GM12891 (cell line): ENCODE measurements around the gene SCNN1G.
A peak's percentile ranks its signal among the peaks of the same experiment; 100 is the strongest.
"Not testable (repeated sequence)": the region's sequence is repeated elsewhere in the genome, so short reads cannot be mapped to it uniquely, and the experiment has no call there.

Source experiments
- DNase-seq: peaks from one replicate; pipeline ENCODE4 v3.0.0; 2011; ENCODE audit warnings: low spot score; ENCODE audit not compliant: insufficient read length
- FAIRE-seq: peaks from 2 replicates; lab custom pipeline; 2011; peaks lifted over from hg19 to GRCh38; lab: Jason Lieb, UNC
- PAX5 ChIP-seq: IDR thresholded peaks from 2 replicates; pipeline ENCODE4 v1.6.1; 2011; ENCODE audit warnings: low read length, moderate library complexity, mild to moderate bottlenecking; ENCODE audit not compliant: insufficient read depth, severe bottlenecking
- POLR2A ChIP-seq: IDR thresholded peaks from 2 replicates; pipeline ENCODE4 v1.6.1; 2011; ENCODE audit warnings: low read depth, low read length, control low read depth
- POLR2AphosphoS5 ChIP-seq: IDR thresholded peaks from 2 replicates; pipeline ENCODE4 v1.6.1; 2011; ENCODE audit warnings: low read depth, low read length, control low read depth
- POU2F2 ChIP-seq: IDR thresholded peaks from 2 replicates; pipeline ENCODE4 v1.6.1; 2011; ENCODE audit warnings: low read depth, mild to moderate bottlenecking, control low read depth, low read length, moderate library complexity
- SPI1 ChIP-seq: IDR thresholded peaks from 2 replicates; pipeline ENCODE4 v1.6.1; 2011; ENCODE audit warnings: low read depth, low read length, control low read depth
- TAF1 ChIP-seq: IDR thresholded peaks from 2 replicates; pipeline ENCODE4 v1.6.1; 2011; ENCODE audit warnings: low read depth, low read length, control low read depth

The SCNN1G gene

DNA sequence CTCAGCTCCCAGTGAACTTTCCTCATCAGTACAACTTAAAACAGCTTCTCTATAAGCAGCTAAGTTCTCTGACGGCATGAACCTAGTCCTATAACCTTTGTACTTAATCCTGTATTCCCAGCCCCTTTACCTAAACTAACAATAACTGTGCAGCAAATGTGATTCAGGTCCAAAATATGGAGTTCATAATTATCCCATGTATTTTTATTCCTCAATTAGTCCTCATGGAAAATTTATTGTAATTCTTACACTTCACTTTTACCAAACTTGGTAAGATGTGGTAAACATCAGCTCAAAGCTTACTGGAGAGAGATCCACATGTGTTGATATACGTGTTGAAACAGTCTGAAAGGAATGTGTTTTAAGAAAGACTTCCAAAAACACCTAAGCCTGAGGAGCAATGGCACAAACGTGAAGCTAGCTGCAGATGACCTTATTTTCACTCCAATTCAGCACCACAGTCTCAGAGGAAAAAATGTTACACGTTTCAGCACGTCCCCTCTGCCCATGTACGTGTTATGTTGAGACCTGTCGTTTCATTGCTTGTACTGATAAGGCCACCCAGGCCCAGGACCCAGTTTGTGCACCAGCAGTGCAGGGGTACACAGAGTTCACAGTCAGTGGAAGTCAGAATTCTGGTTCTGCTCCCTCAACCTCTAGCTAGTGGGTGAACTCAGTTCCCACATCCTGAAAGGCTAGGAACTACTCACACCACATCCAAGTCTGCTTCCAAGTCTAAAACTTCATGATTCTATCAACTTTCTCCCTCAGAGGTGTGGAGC is 40.4 kb upstream of the SCNN1G start:
- no peak for TF ChIP-seq SPI1
- TF ChIP-seq POLR2AphosphoS5 = no peak
- TF ChIP-seq POLR2A = no peak
- no peak for TF ChIP-seq TAF1
- TF ChIP-seq PAX5 = no peak
- TF ChIP-seq POU2F2 = no peak
- DNase-seq = no peak
- FAIRE-seq = no peak

DNA sequence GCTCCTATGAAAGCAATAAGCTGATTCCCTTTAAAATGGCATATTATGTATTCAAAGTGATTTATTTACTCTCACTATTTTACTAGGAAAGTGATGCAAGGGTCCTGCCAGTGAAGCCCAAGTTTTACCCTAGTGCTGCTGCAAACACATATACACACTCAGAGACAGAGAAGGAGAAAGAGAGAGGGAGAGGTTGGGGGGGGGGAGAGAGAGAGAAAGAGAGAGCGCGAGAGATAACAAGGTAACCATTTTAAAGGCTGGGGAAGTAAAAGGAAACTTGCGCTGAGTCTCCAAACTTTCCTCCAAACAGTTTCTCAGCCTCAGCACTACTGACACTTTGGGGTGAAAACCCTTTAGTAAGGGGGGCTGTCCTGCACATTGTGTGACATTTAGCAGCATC is 39.2 kb upstream of the SCNN1G start:
- no peak for TF ChIP-seq POLR2A
- TF ChIP-seq POU2F2 = no peak
- no peak for TF ChIP-seq PAX5
- TF ChIP-seq TAF1 = no peak
- no peak for TF ChIP-seq POLR2AphosphoS5
- no peak for TF ChIP-seq SPI1
- FAIRE-seq = no peak
- DNase-seq = no peak

DNA sequence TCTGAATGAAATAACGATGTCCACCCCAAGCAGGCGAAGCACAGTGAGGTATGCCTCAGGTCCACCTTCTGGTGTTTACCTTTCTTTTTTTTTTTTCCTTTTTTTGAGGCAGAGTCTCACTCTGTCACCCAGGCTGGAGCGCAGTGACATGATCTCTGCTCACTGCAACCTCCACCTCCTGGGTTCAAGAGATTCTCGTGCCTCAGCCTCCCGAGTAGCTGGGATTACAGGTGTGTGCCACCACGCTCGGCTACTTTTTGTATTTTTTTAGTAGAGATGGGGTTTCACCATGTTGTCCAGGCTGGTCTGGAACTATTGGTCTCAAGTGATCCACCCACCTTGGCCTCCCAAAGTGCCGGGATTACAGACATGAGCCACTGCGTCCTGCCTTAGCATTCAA is 38.2 kb upstream of the SCNN1G start:
- FAIRE-seq, DNase-seq: not testable (repeated sequence)

DNA sequence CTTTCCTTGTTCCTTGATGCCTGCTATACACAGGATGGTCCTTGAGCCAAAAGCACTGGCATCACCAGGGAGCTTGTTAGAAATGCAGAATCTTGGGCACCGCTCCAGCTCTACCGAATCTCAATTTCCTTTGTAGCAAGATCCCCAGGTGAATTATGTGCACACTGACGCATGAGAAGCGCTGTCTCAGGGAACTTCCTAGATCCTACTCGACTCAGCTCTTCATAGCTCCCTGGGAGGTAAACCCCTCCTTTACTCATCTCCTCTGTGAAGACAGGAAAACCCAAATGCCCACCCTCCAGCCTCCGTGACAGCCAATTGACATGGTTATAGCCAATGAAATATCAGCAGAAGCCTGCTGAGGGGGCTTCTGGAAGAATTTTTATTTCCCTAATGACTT is 37.4 kb upstream of the SCNN1G start:
- no peak for DNase-seq
- FAIRE-seq = no peak
- no peak for TF ChIP-seq TAF1
- no peak for TF ChIP-seq PAX5
- no peak for TF ChIP-seq POLR2A
- TF ChIP-seq POLR2AphosphoS5 = no peak

DNA sequence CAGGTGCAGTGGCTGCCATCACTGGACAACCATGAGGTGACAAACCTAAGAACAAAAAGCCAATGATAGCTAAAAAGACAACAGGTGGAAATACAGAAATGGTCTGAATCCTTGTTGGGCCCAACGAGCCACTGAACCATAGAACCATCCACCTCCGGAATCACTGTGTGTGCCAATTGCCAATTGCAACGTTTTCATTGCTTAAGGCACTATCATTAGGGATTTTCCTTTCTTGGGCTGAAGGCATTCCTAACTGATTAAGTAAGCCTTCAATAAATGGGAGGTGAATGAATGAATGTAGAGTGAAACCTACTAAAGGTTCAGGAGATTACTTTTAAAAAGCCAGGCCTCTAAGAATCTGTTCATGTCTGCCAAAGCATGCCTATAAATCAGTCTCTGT is 36.9 kb upstream of the SCNN1G start:
- FAIRE-seq = no peak

DNA sequence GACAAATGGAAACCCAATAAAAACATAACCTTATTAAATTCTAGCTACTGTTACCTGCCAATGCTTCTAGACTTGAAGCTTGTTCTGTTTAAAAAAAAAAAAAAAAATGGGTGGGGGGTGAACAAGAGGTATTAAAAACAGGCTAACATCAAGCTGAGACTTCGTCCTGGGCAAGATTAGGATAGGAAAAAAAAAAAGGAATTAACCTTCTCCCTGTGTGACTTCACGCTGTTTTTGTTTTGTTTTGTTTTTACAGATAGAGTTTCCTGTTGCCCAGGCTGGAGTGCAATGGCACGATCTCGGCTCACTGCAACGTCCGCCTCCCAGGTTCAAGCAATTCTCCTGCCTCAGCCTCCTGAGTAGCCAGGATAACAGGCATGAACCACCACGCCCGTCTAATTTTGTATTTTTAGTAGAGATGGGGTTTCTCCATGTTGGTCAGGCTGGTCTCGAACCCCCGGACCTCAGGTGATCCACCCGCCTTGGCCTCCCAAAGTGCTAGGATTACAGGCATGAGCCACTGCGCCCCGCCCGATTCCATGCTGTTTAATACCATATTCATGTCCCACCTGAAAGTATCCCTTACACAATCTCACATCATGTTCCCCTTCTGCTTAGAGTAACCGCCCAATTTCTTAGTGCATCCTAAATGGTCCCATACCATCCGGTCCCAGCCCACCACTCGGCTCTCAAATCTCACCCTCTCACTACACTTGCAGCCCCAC is 35.5 kb upstream of the SCNN1G start:
- TF ChIP-seq POLR2AphosphoS5 = no peak
- no peak for TF ChIP-seq SPI1
- TF ChIP-seq TAF1 = no peak
- no peak for TF ChIP-seq PAX5
- no peak for TF ChIP-seq POLR2A
- no peak for TF ChIP-seq POU2F2
- FAIRE-seq (no peak), DNase-seq (no peak)

More for the DNA sequence above, 36.9 kb upstream of the SCNN1G start:
- DNase-seq = no peak
- no peak for TF ChIP-seq PAX5
- TF ChIP-seq TAF1 = no peak
- TF ChIP-seq POU2F2 = no peak
- TF ChIP-seq POLR2AphosphoS5 = no peak
- no peak for TF ChIP-seq POLR2A
- TF ChIP-seq SPI1 = no peak

DNA sequence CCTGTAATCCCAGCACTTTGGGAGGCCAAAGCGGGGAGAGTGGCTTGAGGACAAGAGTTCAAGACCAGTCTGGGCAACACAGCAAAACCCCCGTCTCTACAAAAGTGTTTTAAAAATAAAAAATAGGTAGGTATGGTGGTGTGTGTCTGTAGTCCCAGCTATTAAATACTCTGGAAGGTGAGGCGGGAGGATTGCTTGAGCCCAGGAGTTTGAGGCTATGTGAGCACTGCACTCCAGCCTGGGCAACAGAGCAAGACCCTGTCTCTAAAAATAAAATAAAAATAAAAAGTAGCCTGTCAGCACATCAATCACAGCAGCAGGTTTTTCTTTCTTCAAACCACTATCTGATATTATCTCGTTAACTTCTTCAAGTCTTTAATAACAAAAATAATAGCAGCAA is 34.9 kb upstream of the SCNN1G start:
- TF ChIP-seq POLR2AphosphoS5 = no peak
- no peak for TF ChIP-seq PAX5
- TF ChIP-seq POU2F2 = no peak
- TF ChIP-seq SPI1 = no peak
- TF ChIP-seq TAF1 = no peak
- no peak for TF ChIP-seq POLR2A
- FAIRE-seq = no peak
- DNase-seq = no peak

DNA sequence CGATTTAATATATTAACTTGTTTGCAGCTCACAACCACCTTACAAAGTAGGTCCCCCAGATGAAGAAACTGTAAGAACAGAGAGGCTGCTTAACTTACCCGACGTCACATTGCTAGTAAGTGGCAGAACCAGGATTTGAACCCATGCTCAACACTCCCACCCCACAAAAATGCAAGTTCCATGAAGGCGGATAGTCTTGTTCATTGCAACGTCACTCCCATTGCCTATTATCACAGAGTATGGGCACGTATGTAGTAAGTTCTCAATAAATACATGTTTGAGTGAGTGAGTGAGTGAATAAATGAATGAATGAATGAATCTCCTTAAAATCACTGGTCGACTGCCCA is 34.4 kb upstream of the SCNN1G start:
- FAIRE-seq (no peak), DNase-seq (no peak)
- TF ChIP-seq SPI1 (no peak), POU2F2 (no peak), POLR2A (no peak), TAF1 (no peak), PAX5 (no peak), POLR2AphosphoS5 (no peak)

DNA sequence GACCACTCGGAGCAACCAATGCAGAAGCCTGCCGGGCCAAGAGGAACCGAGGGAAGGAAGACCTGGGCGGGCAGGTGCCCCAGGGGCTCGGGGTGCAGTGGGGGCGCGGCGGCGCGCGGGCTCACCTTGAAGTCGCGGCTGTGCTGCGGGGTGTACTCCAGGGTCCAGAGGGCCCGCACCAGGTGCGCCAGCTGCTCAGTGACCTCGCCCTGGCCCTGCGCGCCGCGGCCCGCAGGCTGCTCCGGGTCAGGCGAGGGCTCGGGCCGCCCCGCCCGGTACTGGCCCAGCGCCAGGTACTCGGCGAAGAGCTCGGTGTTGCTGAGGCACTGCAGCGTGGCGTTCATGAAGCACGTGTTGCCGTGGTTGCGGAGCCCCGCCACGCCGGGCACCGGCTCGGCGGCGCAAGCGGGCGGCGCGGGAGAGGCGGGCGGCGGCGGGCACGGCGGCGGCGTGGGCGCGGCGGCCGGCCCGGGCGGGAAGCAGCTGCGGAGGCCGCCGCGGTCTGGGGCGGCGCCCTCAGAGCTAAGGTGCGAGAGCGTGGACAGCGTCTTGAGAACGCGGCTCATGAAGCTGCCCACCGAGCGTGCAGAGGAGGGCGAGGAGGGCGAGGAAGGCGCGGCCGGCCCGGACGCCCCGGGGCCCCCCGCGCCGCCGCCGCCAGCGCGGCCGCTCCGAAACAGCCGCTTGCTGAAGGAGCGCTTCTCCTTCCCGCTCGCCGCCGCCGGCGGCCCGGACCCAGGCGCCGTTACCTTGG is 33.9 kb upstream of the SCNN1G start:
- DNase-seq (peak; percentile 48), FAIRE-seq (peak; percentile 33)
- TF ChIP-seq POLR2A (no peak), PAX5 (no peak), TAF1 (no peak)

DNA sequence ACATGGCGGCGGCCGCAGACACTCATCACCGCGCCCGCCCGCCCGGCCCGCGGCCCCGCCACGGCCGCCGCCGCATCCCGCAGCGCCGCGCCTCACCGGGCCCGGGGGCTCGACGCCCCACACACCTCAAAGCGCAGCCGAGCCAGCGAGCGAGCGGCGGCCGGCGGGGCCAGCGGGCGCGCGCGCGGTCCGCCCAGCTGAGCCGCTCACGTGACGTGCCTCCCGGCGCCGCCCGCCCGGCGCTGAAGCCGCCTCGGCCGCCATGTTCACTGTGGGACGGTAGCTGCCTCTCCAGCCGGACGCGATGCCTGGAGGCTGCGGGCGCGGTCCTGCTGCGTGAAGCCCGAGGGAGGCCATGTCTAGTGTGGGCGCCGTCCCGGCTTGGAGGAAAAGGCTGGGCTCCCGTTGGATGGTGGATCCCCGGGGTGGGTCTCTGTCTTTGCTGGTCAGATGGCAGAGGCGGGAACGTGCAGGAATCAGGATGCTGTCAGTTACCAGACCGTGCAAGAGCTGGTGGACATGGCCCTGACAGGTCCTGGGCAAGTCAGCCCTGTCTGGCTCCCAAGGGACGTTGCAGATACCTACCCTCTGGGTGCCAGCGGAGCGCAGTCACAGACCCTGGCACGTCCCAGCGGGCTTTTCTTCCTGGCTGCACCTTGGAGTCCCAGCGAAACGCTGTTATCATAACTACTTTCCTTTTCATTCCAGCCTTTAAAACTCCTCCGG is 33.1 kb upstream of the SCNN1G start, which contains the start of gene USP31:
Gene USP31, minus strand, starts transcription at position 186 of the 726 bp plus-strand sequence. Its CDS starts 182 bp downstream, at position 4.
- TF ChIP-seq POLR2A (no peak), POLR2AphosphoS5 (no peak), POU2F2 (no peak), PAX5 (no peak), TAF1 (no peak), SPI1 (no peak)
- peak; percentile 87 for FAIRE-seq
- peak; percentile 83 for DNase-seq
